ENCODE results near the gene ZNF124.
"Not testable (repeated sequence)": the region's sequence is repeated elsewhere in the genome, so short reads cannot be mapped to it uniquely, and the experiment has no call there.

ZNF124 gene

GRCh38 chr1:247171443-247171842 lies 377 bp downstream of the ZNF124 start:
- DNase-seq = not testable (repeated sequence)

DNA sequence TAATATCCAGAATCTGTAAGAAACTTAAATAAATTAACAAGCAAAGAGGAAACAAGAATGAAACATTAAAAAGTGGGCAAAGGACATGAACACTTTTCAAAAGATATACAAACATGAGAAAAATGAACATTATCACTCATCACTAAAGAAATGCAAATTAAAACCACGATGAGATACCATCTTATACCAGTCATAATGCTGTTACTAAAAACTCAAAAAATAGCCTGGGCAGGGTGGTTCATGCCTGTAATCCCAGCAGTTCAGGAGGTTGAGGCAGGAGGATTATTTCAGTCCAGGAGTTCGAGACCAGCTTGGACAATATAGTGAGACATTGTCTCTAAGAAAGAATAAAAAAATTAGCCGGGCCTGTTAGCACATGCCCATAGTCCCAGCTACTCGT lies 6.1 kb downstream of the ZNF124 start:
- DNase-seq = no peak

DNA sequence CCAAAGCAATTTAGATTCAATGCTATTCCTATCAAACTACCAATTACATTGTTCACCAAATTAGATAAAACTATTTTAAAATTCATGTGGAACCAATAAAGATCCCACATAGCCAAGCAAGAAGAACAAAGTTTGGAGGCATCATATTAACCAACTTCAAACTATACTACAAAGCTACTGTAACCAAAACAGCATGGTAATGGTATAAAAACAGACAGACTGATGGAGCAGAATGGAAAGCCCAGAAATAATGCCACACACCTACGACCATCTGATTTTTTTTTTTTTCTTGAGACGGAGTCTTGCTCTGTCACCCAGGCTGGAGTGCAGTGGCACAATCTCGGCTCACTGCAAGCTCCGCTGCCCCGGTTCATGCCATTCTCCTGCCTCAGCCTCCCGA lies 7.1 kb downstream of the ZNF124 start:
- DNase-seq = no peak

GRCh38 chr1:247156787-247157232 lies 15.0 kb downstream of the ZNF124 start:
- no peak for DNase-seq

- DNase-seq = no peak
Measured at GRCh38 chr1:247147781-247148180, 24.0 kb downstream of the ZNF124 start.

GRCh38 chr1:247147120-247147519 lies 24.7 kb downstream of the ZNF124 start:
- DNase-seq = not testable (repeated sequence)

DNA sequence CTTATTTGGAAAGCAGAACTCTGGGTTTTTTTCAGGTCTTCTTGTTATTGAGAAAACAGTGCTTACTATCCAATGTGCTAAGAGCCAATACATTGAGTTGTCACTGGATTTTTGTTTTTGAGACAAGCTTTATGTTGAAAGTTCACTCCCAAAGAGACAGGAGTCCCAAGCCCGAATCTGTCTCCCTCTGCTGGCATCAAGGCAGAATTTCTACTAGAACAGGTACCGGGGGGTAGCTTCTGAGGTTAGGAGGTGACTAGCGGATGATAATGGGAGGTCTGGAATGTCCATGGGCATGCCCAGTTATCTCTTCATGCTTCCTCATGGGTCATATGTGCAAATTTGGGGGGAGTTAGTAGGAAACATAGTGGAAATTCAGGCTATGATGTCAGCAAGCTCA lies 25.1 kb downstream of the ZNF124 start:
- DNase-seq = no peak

GRCh38 chr1:247145279-247145678 lies 26.5 kb downstream of the ZNF124 start:
- no peak for DNase-seq

DNA sequence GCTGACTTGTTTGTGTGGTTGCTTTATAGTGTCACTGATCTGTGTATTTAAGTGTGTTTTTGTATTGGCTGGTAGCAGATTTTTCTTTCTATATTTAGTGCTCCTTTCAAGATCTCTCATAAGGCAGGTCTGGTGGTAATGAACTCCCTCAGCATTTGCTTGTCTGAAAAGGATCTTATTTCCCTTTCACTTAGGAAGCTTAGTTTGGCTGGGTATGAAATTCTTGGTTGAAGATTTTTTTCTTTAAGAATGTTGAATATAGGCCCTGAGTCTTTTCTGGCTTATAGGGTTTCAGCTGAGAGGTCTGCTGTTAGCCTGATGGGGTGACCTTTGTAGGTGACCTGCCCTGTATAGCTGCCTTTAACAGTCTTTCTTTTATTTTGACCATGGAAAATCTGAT lies 32.3 kb downstream of the ZNF124 start:
- not testable (repeated sequence) for DNase-seq

DNA sequence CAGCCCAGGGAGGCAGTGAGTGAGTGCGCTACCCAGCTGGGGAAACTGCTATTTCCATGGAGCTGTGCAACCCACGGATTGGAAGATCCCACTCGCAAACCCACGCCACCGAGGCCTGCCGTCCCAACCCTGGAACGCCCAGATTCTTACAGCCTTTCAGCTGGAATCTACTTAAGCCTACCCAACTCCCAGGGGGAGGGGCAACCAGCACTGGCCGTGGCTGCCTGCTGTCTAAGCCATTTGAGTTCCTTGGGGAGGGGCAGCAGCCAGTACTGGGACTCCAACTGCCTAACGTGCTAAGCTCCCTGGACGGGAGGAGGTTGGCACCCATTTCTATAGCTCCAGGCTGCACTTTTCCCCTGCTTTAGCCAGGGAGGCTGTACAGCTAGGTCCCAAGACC lies 40.6 kb downstream of the ZNF124 start:
- DNase-seq = no peak

DNA sequence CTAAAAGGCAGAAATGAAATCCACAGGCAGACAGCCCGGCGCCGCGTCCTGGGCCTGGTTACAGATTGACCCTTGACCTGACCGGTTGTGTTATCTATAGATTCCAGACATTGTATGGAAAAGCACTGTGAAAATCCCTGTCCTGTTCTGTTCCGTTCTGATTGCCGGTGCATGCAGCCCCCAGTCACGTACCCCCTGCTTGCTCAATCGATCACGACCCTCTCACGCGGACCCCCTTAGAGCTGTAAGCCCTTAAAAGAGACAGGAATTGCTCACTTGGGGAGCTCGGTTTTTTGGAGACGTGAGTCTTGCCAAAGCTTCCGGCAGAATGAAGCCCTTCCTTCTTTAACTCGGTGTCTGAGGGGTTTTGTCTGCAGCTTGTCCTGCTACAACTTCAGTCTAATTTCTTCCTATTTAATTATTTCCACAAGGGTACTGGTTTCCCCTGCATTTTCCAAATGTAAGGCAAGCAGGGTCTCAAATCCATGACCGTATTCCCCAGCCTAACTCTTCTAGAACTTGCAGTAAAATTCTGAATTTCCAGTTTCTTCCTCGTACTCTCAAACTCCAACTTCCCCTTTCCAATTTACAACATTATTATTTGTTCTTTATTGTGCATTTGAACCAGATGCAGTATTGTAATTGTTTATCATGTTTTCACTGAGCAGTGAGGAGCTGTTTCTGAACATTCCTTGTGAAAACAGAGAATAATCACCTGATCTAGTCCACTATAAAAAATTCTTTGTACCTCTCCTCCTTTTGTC lies 44.1 kb downstream of the ZNF124 start:
- DNase-seq = not testable (repeated sequence)

GRCh38 chr1:247126601-247127000 lies 45.2 kb downstream of the ZNF124 start:
- DNase-seq = not testable (repeated sequence)

- DNase-seq = not testable (repeated sequence)
Measured at GRCh38 chr1:247126166-247126565, 45.7 kb downstream of the ZNF124 start.

- DNase-seq = no peak
Measured at GRCh38 chr1:247121382-247121781, 50.4 kb downstream of the ZNF124 start.

GRCh38 chr1:247120408-247120668 lies 51.5 kb downstream of the ZNF124 start:
- DNase-seq = not testable (repeated sequence)

- no peak for DNase-seq
Measured at GRCh38 chr1:247119600-247120407, 52.0 kb downstream of the ZNF124 start.

DNA sequence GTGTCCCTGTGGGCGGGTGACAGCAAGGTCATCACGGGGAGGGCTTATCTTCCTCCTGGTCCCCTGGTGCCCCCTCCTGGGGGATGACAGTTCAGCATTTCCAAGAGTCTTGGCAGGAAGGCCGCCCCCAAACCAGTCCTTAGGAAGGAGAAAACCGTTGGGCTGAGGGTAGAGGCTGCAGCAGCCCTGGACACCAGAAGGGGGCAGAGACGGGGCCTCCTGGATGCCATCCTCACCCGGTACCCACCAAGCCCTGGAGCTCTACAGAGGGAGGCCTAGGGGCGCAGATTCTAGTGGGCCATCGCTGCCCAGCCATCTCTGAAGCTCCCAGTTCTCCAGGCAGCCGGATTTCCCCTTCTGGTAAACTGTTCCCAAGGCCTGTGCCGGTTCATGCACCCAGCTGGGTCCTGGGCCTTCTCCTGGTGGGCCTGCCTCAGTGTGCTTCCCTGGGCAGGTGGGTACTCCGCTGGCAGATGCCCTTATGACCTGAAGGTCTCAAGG lies 52.8 kb downstream of the ZNF124 start:
- no peak for DNase-seq

DNA sequence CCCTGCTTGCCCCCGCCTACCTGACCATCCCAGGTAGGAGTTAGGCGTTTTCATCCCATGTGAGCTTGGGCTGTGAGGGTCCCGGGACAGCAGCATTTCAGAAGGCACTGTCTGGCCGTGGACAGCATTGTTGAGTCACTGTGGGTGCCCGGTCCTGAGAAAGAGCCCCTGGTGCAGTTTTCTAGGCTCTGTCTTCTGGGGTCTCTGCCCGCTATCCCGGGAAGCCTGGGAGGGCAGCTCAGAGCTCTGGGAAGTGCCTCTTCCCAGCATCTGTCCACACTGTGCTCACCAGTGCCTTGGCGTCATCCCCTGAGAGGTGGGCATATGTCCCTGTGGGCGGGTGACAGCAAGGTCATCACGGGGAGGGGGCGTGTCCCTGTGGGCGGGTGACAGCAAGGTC lies 56.3 kb downstream of the ZNF124 start:
- no peak for DNase-seq

DNA sequence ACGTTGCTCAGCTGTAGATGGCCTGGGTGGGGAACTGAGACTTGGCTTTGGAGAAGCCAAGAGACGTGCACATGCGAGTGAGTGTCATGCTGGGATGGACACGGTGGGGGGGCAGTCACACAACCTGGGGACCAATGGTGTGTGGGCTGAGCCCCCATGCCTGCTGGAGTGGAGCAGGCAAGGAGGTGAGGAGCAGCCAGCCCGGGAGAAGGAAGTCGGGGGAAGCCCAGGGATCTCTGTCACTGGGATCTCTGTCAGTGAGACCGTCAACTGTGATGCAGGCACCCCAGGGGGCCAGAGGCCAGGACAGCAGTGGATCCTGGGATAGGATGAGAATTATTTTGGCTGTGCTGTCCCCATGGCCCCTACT lies 56.7 kb downstream of the ZNF124 start:
- no peak for DNase-seq

GRCh38 chr1:247114351-247115140 lies 57.3 kb downstream of the ZNF124 start:
- DNase-seq = no peak

DNA sequence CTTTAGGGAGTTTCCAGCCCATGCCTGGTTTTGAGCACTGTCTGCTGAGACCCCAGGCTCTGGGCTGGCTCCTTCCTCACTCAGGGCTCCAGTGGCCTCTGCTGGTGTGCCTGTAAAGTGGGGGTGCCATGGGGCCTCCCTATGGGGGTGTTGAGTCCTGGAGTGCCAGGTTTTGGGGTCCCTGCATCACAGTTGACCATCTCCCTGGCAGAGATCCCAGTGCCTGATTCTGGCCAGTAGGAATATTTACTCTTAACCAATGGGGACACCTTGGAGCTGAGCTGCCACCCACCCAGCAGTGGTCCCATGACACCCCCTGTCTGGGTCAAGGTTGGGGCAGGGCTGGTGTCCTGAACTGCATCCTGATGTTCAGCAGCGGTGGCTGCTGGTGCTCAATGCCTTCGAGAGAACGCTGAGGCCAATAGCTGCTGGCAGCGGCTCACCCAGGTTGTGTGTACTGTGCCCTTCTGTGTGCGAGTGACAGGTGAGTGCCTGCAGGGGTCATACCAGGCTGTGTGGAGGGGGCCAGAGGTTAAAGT lies 58.0 kb downstream of the ZNF124 start:
- no peak for DNase-seq

- DNase-seq = no peak
Measured at GRCh38 chr1:247113094-247113497, 58.7 kb downstream of the ZNF124 start.

- DNase-seq = no peak
Measured at GRCh38 chr1:247112479-247112781, 59.4 kb downstream of the ZNF124 start.
